Measurements from ENCODE around the gene CCDC69. TPM values are rescaled to one million over a fixed set of nuclear protein-coding genes. Genes with fewer than 3 reads are reported as not detected.

Gene CCDC69
- total and polyA plus RNA-seq, 2 of the 8 experiments (the other 6 are each of a cell fraction or from before 2014, with no cell fraction given): 8.4 to 10.8 TPM

GRCh38 chr5:151153766-151154272 lies 70.1 kb downstream of the CCDC69 start (continued):
- TF ChIP-seq CHD7 (IDR thresholded peaks at IDR 0.05; ENCODE audit: insufficient replicate concordance, low read length) (no peak), TEAD4 (IDR thresholded peaks at IDR 0.05; ENCODE audit: low read depth, low read length) (no peak), HDAC2 (IDR thresholded peaks at IDR 0.05; ENCODE audit: borderline replicate concordance in 1 of 2, low read depth in 2 of 2, low read length in 2 of 2) (no peak), PHF8 (conservative IDR thresholded peaks at IDR 0.05; ENCODE audit: low read depth, low read length) (no peak), ZNF274 (IDR thresholded peaks at IDR 0.05; ENCODE audit: borderline replicate concordance, extremely low read depth, low read length) (no peak)
